Memory B cell (primary cell): ENCODE data around the gene CALCB.
"Not testable (repeated sequence)": the region's sequence is repeated elsewhere in the genome, so short reads cannot be mapped to it uniquely, and the experiment has no call there.

ENCODE experiments used
- ATAC-seq: fragments of 150-1000 bp; cut with Tn5 transposase; 2 replicates; pipeline ENCODE4 v1.10.0; 2021; ENCODE audit warnings: low read depth, mild to moderate bottlenecking, moderate library complexity
- DNase-seq, 2 donors: peaks; one replicate each; pipeline ENCODE4 v3.0.0; 2022; ENCODE audit warnings: low spot score in 2 of 2
- H3K27ac Mint-ChIP-seq: one replicate; pipeline ENCODE4 v1.8.0; 2022; ENCODE audit warnings: mild to moderate bottlenecking, moderate library complexity, mixed read lengths
- H3K27me3 Mint-ChIP-seq: one replicate; pipeline ENCODE4 v1.8.0; 2022; ENCODE audit warnings: mixed read lengths
- H3K36me3 Mint-ChIP-seq: one replicate; pipeline ENCODE4 v1.8.0; 2022; ENCODE audit warnings: mild to moderate bottlenecking, mixed read lengths
- H3K4me1 Mint-ChIP-seq: one replicate; pipeline ENCODE4 v1.8.0; 2022; ENCODE audit warnings: mixed read lengths
- H3K4me3 Mint-ChIP-seq: one replicate; pipeline ENCODE4 v1.8.0; 2022; ENCODE audit warnings: mild to moderate bottlenecking, moderate library complexity, mixed read lengths
- H3K9me3 Mint-ChIP-seq: one replicate; pipeline ENCODE4 v1.8.0; 2022; ENCODE audit warnings: mixed read lengths

Gene CALCB

DNA sequence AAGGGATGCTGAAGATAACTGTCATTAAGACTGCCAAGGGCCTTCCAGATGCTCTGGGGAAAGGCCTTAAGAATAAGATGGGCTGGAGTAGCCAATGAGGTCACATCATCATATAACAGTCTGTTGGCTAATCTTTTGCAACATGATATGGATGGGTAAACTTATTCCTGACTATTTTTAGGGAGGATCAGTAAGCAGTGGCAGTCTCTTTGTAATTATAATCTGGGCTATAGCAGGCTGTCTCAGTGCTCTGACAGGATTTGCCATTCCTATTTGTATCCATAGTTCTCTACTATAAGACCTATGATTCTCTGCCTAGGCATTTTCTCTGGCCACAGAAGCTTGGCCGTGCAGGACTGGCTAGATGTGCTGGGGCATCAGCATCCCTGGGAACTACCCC, 16.1 kb upstream of the CALCB start:
- no peak overlapping the region for H3K27ac Mint-ChIP-seq
- peaks cover 12% of the 10 kb centered on the region for H3K27me3 Mint-ChIP-seq
- DNase-seq: no peak
- no peaks in the 10 kb centered on the region for H3K4me1 Mint-ChIP-seq
- no peaks in the 10 kb centered on the region for H3K36me3 Mint-ChIP-seq
- H3K4me3 Mint-ChIP-seq: no peak overlapping the region
- ATAC-seq: no peak
- no peaks in the 10 kb centered on the region for H3K9me3 Mint-ChIP-seq

DNA sequence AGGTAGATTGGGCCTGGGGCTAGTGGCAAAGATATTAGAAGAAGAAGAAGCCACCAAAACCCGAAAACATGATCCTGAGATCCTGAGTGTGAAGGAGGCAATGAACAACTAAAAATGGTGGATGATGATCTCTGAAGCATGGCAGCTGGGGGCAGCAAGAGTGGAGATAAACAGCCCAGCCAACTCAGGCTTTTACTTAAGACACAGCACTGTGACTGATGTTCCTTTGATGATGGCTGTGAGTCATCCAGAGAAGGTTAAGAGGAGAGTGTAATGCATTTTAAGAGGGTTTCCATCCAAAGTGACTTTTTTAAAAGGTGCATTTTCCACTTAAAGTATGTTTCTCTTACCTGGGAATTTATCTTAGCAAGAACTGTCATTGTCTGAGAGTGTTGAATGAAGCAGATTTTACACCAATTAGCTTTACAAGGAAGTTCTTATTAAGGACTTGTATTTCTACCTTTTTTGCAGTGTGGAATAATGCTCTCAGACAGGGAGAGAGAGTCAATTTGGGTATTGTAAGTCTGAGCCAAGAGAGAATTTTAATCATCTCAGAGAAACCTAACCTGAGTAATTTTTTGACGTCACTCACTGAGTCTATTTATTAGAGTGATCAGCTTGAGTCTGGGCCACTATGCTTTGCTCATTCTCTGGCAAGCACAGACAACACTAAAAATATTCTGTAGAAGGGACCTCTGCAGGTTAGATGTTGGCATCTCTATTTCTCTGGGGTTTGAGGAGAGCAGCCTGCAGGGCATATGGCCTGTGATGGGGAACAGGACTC, 14.1 kb upstream of the CALCB start:
- DNase-seq (no peak), ATAC-seq (no peak)
- H3K4me1 Mint-ChIP-seq: no peaks in the 10 kb centered on the region
- H3K27ac Mint-ChIP-seq: no peak overlapping the region
- no peaks in the 10 kb centered on the region for H3K9me3 Mint-ChIP-seq
- H3K36me3 Mint-ChIP-seq: no peaks in the 10 kb centered on the region
- H3K27me3 Mint-ChIP-seq: peaks cover 12% of the 10 kb centered on the region
- H3K4me3 Mint-ChIP-seq: no peak overlapping the region

DNA sequence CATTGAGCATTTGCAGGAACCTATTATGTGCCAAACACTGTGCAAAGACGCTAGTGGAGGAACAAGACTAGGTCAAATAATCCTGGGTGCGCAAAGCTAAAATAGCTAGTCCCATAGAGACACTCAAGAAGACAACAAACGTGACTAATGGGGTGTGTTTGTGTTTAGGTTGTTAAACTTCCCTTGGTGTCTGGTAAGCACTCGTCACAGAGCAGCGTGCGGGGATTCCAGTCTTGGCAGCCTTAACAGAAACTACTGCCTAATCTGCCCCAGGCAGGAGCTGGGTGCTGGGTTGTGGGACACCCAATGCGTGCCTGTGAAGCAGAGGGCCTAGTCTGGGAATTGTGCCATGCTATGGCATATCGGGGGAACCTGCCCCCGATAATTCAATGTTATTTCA, 10.8 kb upstream of the CALCB start:
- Mint-ChIP-seq H3K4me3 (no peak overlapping the region), H3K4me1 (no peaks in the 10 kb centered on the region), H3K27me3 (peaks cover 12% of the 10 kb centered on the region)

DNA sequence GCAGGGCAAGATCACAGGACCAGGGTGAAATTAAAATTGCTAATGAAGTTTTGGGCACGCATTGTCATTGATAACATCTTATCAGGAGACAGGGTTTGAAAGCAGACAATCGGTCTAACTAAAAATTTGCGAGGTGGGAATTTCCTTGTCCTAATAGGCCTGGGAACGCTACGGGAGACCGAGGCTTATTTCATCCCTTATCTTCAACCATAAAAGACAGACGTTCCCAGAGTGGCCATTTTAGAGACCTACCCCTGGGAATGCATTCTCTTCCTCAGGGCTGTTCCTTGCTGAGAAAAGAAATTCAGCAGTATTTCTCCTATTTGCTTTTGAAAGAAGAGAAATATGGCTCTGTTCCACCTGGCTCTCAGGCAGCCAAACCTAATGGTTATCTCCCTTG, 3.6 kb upstream of the CALCB start:
- H3K9me3 Mint-ChIP-seq, H3K4me3 Mint-ChIP-seq, ATAC-seq, H3K4me1 Mint-ChIP-seq, H3K27ac Mint-ChIP-seq, DNase-seq, H3K36me3 Mint-ChIP-seq: not testable (repeated sequence)
- H3K27me3 Mint-ChIP-seq: peaks cover 19% of the 10 kb centered on the region

More for the DNA sequence above, 10.8 kb upstream of the CALCB start:
- Mint-ChIP-seq H3K27ac (no peak overlapping the region), H3K36me3 (no peaks in the 10 kb centered on the region), H3K9me3 (no peaks in the 10 kb centered on the region)
- no peak for DNase-seq
- no peak for ATAC-seq

DNA sequence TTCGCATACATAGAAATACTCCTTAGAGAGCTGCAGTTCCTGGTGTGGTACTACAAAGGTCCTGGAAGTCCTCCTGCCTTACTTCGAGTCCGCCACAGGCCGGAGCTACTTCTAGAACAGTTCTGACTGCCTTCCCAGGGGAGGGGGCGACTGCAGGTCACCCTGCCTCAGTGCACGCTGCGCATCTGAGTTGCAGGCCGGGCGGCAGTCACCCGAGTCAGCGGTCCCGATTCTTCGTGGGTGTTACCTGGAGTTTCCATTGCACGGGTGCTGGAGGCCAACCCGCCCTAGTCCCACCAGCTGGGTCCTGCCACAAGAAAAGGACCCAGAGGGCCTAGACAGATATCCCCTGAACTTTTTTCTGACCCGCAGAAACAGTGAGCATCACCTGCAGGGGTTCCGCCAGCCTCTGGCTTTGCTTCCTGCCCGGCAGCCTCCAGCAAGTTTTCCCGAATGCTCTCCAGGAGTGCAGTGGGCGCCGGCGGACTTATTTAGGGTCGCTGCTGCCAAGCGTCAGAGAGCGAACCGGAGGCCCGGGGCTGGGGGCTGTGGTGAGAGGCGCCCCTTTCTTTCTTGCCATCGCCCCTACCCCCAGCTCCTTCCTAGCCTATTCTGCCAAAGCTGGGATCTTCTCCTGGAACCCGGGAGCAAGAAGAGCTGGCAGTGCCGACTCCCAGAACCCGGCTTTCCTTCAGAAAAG, 1.7 kb upstream of the CALCB start:
- no peak for ATAC-seq
- Mint-ChIP-seq H3K27ac (no peak overlapping the region), H3K9me3 (peaks cover 9% of the 10 kb centered on the region), H3K4me1 (peaks cover 9% of the 10 kb centered on the region), H3K27me3 (peaks cover 17% of the 10 kb centered on the region), H3K4me3 (no peak overlapping the region), H3K36me3 (peaks cover 2% of the 10 kb centered on the region)
- DNase-seq: no peak

DNA sequence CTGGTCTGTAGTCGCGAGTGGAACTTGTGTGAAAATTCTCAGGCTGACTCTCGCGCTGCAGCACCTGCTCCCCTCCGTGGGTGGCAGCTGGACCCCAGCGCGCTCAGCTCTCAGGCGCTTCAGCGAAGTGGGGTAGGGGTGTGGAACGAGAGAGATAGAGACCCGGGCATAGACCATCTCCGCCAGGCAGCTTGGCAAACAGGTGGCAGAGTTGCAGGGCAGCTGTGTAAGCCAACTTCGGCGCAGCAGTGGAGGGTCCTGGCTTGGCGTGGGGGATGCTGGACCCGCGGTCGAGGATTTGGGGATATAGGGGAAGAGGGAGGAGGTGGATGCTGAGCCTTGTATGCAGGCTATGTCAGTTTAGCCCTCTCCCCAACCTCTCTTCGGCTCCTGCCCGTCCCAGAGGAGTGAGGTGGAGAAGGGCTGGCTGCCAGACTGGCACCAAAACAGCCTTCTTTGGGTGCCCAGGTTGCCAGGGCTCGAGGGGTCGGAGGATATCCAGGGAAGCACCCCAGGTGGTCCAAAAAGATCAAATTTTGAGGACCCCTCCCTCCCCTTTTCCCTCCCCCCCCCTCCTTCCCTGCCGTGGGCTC, 746 bp upstream of the CALCB start:
- ATAC-seq: no peak
- no peak for DNase-seq
- H3K36me3 Mint-ChIP-seq: peaks cover 2% of the 10 kb centered on the region
- H3K27me3 Mint-ChIP-seq: peaks cover 17% of the 10 kb centered on the region
- H3K27ac Mint-ChIP-seq: no peak overlapping the region
- no peak overlapping the region for H3K4me3 Mint-ChIP-seq
- H3K9me3 Mint-ChIP-seq: peaks cover 9% of the 10 kb centered on the region
- peaks cover 9% of the 10 kb centered on the region for H3K4me1 Mint-ChIP-seq

DNA sequence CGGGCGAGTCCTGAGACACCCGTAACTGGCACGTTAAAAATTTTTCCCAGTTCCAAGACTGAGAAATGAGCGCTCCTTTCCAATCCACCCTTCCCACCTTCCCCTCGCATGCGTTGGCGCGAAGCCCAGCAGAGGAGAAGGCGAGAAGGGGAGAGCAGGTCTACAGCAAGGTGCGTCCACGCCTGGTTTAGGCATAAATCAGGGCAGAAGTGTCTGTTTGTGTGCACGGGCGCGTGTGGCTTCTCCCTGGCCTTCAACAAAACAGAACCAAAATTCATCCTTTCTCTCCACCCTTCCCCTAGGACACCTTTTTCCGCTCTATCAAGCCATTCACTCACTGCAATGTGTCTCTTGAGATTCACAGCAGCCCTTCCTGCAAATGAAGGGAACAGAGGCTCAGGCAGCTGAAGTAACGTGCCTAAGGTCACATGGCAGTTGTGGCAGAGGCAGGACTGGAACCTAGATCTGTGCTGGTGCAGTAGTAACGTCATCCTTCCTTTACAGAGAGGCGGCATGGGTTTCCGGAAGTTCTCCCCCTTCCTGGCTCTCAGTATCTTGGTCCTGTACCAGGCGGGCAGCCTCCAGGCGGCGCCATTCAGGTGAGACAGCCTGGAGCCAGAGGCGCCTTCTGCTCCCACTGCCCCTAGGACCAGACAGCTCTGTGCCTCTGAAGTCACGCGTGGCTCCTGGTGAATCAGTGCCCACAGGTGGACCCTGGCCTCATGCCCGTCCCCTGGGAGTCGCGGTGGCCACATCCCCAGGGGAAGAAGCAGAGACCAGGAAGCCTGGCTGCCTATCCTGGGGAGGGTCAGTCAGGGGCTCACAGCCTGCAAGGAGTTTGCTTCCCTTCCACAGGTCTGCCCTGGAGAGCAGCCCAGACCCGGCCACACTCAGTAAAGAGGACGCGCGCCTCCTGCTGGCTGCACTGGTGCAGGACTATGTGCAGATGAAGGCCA, 1.1 kb downstream of the CALCB start:
- H3K4me3 Mint-ChIP-seq: peak overlapping the region; percentile 69
- no peak overlapping the region for H3K27ac Mint-ChIP-seq
- DNase-seq (peak; percentile 62 to 76), ATAC-seq (peak; percentile 88)
- H3K9me3 Mint-ChIP-seq: peaks cover under 1% of the 10 kb centered on the region
- H3K36me3 Mint-ChIP-seq: no peaks in the 10 kb centered on the region
- H3K4me1 Mint-ChIP-seq: peaks cover 11% of the 10 kb centered on the region
- H3K27me3 Mint-ChIP-seq: peaks cover 12% of the 10 kb centered on the region

DNA sequence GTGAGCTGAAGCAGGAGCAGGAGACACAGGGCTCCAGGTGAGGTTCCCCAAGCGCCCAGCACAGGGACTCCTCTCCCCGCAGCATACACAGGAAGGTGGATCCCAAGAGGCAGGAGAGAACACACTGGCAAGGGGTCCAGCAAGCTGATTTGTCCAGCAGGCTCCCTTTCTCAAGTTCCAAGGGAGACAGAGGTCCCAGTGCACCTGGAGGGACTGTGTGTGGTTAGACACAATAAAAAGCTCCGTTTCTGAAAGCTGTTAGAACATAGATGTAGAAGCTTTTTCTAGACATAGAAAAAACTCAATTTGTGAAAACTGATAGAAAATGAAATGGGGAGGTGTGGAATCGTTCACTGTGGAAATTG, 1.8 kb downstream of the CALCB start:
- peaks cover 11% of the 10 kb centered on the region for H3K4me1 Mint-ChIP-seq
- ATAC-seq (no peak), DNase-seq (no peak)
- peaks cover 12% of the 10 kb centered on the region for H3K27me3 Mint-ChIP-seq
- no peak overlapping the region for H3K4me3 Mint-ChIP-seq
- no peaks in the 10 kb centered on the region for H3K9me3 Mint-ChIP-seq
- H3K36me3 Mint-ChIP-seq: no peaks in the 10 kb centered on the region
- no peak overlapping the region for H3K27ac Mint-ChIP-seq

DNA sequence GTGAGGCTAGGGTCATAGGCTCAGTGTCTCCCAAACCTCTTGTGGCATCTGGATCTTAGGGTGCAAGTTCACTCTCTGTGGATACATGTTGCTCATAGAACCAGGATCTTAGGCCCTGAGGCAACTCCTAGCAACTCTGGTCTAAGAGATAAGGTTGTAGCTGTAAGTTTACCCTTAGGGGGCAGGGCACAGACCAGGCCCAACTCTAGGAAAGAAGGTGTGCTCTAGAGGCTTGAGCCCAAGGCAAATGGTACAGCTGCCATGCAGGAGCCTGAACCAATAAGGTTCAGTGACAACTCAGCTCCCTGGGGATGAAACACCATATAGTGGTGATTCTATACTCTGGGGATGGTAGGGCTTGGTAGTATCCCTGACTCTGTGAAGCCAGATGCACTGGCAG, 17.8 kb downstream of the CALCB start:
- no peak overlapping the region for H3K4me3 Mint-ChIP-seq
- ATAC-seq (no peak), DNase-seq (no peak)
- H3K27me3 Mint-ChIP-seq: peaks cover 12% of the 10 kb centered on the region
- peaks cover 10% of the 10 kb centered on the region for H3K9me3 Mint-ChIP-seq
- peaks cover 4% of the 10 kb centered on the region for H3K36me3 Mint-ChIP-seq
- H3K27ac Mint-ChIP-seq: no peak overlapping the region
- H3K4me1 Mint-ChIP-seq: peaks cover 10% of the 10 kb centered on the region

DNA sequence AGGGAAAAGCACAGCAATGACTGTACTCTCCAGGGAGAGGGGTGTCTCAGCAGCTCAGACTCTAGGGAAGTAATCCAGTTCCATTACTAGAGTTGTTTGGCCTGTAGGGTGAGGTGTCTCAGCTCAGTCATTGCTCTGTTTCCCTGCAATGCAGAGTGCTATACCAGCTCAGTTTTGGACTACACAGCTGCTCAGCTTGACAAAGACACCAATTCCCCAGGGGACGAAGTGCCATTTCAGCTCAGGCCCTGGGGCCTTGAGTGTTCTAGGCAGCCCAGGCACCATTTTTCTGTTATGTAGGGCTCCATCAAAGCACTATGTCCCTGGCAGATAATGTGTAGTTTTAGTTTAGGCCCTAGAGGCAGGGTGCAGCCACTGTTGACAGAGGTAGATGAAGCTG, 18.2 kb downstream of the CALCB start:
- Mint-ChIP-seq H3K36me3 (peaks cover 4% of the 10 kb centered on the region), H3K27ac (no peak overlapping the region)

DNA sequence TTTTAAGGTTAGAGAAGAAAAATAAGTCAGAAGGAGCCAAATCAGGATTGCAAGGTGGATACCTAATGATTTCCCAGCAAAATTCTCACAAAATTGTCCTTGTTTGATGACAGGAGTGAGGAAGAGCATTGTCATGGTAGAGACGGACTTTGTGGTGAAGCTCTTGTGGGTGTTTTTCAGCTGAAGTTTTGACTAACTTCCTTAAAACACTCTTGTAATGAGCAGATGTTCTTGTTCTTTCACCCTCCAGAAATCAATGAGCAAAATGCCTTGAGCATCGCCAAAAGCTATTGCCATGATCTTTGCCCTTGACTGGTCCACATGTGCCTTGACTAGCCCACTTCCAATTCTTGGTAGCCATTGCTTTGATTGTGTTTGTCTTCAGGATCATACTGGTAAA, 20.0 kb downstream of the CALCB start:
- H3K36me3 Mint-ChIP-seq: no peaks in the 10 kb centered on the region
- peaks cover 1% of the 10 kb centered on the region for H3K9me3 Mint-ChIP-seq
- no peak overlapping the region for H3K4me3 Mint-ChIP-seq
- H3K27ac Mint-ChIP-seq: no peak overlapping the region
- peaks cover 10% of the 10 kb centered on the region for H3K4me1 Mint-ChIP-seq
- DNase-seq (no peak), ATAC-seq (peak; percentile 59)
- H3K27me3 Mint-ChIP-seq: peaks cover 12% of the 10 kb centered on the region

More for the DNA sequence above, 18.2 kb downstream of the CALCB start:
- Mint-ChIP-seq H3K27me3 (peaks cover 12% of the 10 kb centered on the region), H3K4me3 (no peak overlapping the region), H3K4me1 (peaks cover 10% of the 10 kb centered on the region), H3K9me3 (peaks cover 10% of the 10 kb centered on the region)
- ATAC-seq (peak; percentile 26), DNase-seq (no peak)

DNA sequence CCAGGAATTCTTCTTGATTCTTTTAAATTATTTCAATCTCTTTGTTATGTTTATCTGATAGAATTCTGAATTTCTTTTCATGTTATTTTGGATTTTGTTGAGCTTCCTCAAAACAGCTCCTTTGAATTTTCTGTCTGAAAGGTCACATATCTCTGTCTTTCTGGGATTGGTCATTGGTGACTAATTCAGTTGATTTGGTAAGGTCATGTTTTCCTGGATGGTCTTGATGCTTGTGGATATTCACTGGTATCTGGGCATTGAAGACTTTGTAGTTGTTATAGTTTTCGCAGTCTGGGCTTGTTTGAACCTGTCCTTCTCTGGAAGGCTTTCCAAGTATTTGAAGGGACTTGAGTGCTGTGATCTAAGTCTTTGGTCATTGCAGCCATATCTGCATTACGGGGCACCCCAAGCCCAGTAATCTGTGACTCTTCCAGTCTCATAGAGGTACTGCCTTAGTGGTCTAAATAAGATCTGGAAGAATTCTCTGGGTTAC, 22.4 kb downstream of the CALCB start:
- no peak overlapping the region for H3K4me3 Mint-ChIP-seq
- H3K27ac Mint-ChIP-seq: no peak overlapping the region
- ATAC-seq: no peak
- no peaks in the 10 kb centered on the region for H3K9me3 Mint-ChIP-seq
- H3K27me3 Mint-ChIP-seq: peaks cover 12% of the 10 kb centered on the region
- no peaks in the 10 kb centered on the region for H3K36me3 Mint-ChIP-seq
- H3K4me1 Mint-ChIP-seq: peaks cover 7% of the 10 kb centered on the region
- no peak for DNase-seq

DNA sequence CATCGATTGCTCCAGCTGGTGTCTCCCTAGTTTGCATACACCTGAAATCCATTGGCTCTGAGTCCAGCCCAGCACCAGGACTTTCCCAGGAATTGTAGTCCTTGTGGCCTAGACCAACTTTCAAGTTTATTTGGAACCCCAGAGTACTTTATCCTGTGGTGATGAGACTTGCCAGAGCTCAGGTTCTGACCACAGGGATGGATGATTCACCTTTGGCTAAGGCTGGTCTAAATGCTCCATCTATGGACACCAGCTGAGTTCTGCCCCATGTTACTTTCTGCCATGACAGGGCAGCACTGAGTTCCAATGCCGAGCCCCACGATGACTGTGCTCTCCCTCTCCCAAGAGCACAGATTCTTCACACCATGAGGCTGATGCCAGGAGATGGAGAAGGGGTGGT, 24.0 kb downstream of the CALCB start:
- H3K27me3 Mint-ChIP-seq: peaks cover 12% of the 10 kb centered on the region
- H3K9me3 Mint-ChIP-seq: no peaks in the 10 kb centered on the region
- no peaks in the 10 kb centered on the region for H3K36me3 Mint-ChIP-seq
- no peak overlapping the region for H3K27ac Mint-ChIP-seq
- no peak for ATAC-seq
- DNase-seq: no peak
- H3K4me3 Mint-ChIP-seq: no peak overlapping the region
- peaks cover 4% of the 10 kb centered on the region for H3K4me1 Mint-ChIP-seq
